ENCODE results near the gene MAP3K20.

The MAP3K20 gene

DNA sequence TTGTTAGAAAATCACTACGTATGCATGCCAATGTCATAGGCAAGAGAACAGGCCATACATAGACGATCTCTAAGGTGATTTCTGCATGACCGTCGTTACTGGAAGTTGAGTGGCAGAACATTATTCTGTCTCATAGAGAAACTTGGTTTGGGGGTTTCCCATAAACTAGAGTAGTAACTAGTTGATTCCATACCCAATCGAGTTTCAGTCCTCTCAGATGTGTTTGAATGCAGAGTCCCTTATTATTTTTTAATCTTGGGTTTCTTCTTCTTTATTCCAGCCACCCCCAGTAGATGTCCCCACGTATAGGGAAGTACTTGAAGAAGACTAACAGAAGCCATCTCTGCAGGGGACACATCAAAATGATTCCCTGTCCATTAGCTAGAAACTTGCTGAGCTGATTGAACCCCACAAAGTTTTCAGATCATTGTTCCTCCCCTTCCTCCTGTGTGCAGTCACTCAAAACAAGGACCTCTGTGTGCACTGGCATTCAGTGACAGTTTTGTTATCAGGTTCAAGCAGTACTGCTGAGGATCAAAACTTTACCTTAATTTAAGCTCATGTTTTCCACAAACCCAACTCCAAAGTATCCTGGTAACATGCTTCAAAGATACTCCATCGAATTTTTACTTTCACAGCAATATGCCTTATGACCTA, 210.6 kb downstream of the MAP3K20 start:
- peaks cover 21% of the 10 kb centered on the region for H3K9me3 Mint-ChIP-seq
- TF ChIP-seq, protein P1, sequence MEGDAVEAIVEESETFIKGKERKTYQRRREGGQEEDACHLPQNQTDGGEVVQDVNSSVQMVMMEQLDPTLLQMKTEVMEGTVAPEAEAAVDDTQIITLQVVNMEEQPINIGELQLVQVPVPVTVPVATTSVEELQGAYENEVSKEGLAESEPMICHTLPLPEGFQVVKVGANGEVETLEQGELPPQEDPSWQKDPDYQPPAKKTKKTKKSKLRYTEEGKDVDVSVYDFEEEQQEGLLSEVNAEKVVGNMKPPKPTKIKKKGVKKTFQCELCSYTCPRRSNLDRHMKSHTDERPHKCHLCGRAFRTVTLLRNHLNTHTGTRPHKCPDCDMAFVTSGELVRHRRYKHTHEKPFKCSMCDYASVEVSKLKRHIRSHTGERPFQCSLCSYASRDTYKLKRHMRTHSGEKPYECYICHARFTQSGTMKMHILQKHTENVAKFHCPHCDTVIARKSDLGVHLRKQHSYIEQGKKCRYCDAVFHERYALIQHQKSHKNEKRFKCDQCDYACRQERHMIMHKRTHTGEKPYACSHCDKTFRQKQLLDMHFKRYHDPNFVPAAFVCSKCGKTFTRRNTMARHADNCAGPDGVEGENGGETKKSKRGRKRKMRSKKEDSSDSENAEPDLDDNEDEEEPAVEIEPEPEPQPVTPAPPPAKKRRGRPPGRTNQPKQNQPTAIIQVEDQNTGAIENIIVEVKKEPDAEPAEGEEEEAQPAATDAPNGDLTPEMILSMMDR (IDR thresholded peaks at IDR 0.05) = no peak
- no peak overlapping the region for H3K27ac Mint-ChIP-seq
- H3K36me3 Mint-ChIP-seq (ENCODE audit: low read depth) = no peaks in the 10 kb centered on the region
- H3K4me1 Mint-ChIP-seq = peaks cover 10% of the 10 kb centered on the region
- no peak for DNase-seq
- no peak overlapping the region for H3K4me3 Mint-ChIP-seq
- H3K27me3 Mint-ChIP-seq (ENCODE audit: low read depth, poor library complexity) = no peaks in the 10 kb centered on the region

DNA sequence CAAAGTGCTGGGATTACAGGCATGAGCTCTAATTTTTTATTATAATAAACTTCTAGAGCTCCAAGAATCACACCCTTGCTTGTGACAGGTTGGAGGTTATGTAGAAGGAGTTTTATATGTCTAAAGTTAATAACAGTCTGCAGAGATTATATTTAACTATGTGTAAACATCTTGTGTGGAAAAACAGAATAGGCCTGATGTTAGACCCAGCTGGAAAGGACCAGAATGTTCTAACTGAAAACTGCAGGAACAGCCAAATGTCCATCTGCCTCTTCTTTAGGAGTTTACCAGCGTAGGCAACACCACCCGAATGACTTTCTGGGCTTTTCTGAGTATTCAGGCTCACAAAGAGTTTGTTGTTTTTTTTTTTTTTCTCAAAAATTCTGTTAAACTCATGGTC, 211.9 kb downstream of the MAP3K20 start:
- no peak overlapping the region for H3K4me3 Mint-ChIP-seq
- no peaks in the 10 kb centered on the region for H3K27me3 Mint-ChIP-seq (ENCODE audit: low read depth, poor library complexity)
- DNase-seq = no peak
- TF ChIP-seq, protein P1 (IDR thresholded peaks at IDR 0.05) = no peak
- H3K36me3 Mint-ChIP-seq (ENCODE audit: low read depth) = no peaks in the 10 kb centered on the region
- H3K27ac Mint-ChIP-seq = no peak overlapping the region
- peaks cover 19% of the 10 kb centered on the region for H3K9me3 Mint-ChIP-seq
- peaks cover 5% of the 10 kb centered on the region for H3K4me1 Mint-ChIP-seq

DNA sequence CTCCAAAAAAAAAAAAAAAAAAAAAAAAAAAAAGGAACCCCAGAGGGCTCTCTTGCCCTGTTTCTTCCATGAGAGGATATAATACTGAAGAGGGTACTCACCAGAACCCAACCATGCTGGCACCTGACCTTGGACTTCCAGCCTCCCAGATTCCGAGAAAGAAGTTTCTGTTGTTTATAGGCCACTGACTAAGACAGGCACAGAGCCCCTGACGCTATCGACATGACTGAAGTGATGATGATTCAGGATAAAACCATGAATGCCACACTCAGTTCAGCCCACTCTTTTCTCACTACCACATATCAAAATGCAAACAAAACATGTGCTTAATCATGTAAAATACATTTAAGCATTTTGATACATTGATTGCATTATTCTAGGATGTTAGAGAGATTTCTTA, 212.9 kb downstream of the MAP3K20 start:
- Mint-ChIP-seq H3K27ac (no peak overlapping the region), H3K36me3 (ENCODE audit: low read depth) (no peaks in the 10 kb centered on the region), H3K4me1 (peaks cover 5% of the 10 kb centered on the region), H3K27me3 (ENCODE audit: low read depth, poor library complexity) (no peaks in the 10 kb centered on the region), H3K4me3 (no peak overlapping the region), H3K9me3 (peaks cover 22% of the 10 kb centered on the region)
- no peak for DNase-seq
- TF ChIP-seq, protein P1 (IDR thresholded peaks at IDR 0.05) = no peak

DNA sequence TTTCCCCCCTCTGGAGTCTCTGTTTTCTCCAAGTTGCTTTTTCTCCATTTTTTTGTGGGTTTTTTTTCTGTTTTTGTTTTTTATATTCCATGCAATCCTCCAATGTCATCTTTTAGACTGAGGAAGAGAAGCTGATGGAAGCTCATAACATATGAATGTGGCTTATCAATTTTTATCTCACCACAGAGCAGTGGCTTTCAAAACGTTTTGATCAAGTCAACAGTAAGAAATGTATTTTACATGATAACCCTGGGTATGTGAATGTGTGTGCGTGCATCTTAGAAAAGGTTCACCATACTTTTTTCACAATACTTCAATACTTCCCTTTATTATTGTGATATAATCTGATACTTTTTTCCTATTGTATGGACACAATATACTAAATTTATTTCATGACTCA, 214.4 kb downstream of the MAP3K20 start:
- no peak overlapping the region for H3K4me3 Mint-ChIP-seq
- H3K9me3 Mint-ChIP-seq = peaks cover 25% of the 10 kb centered on the region
- no peaks in the 10 kb centered on the region for H3K27me3 Mint-ChIP-seq (ENCODE audit: low read depth, poor library complexity)
- H3K4me1 Mint-ChIP-seq = peaks cover 5% of the 10 kb centered on the region
- H3K36me3 Mint-ChIP-seq (ENCODE audit: low read depth) = no peaks in the 10 kb centered on the region
- DNase-seq = no peak
- TF ChIP-seq, protein P1 (IDR thresholded peaks at IDR 0.05) = no peak
- H3K27ac Mint-ChIP-seq = peak overlapping the region; percentile 11

DNA sequence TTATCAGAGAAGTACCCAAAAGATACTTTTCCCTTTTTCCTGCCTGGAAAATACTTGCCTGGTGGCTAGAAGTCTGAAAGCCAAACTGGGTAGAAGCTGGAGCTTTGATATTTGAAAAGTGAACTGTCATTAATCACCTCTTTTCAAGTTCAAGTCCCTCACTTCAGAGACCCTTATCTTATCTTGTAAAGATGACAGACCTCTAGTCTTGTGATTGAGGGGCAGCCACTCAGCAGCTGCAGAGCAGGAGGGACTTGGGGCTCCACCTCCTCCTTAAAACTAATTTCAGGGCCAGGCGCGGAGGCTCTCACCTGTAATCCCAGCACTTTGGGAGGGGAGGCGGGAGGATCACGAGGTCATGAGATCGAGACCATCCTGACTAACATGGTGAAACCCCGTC, 214.9 kb downstream of the MAP3K20 start:
- no peak for DNase-seq
- Mint-ChIP-seq H3K27me3 (ENCODE audit: low read depth, poor library complexity) (no peaks in the 10 kb centered on the region), H3K27ac (no peak overlapping the region), H3K9me3 (peaks cover 30% of the 10 kb centered on the region), H3K4me3 (no peak overlapping the region), H3K36me3 (ENCODE audit: low read depth) (no peaks in the 10 kb centered on the region), H3K4me1 (peaks cover 5% of the 10 kb centered on the region)
- TF ChIP-seq, protein P1 (IDR thresholded peaks at IDR 0.05) = no peak

DNA sequence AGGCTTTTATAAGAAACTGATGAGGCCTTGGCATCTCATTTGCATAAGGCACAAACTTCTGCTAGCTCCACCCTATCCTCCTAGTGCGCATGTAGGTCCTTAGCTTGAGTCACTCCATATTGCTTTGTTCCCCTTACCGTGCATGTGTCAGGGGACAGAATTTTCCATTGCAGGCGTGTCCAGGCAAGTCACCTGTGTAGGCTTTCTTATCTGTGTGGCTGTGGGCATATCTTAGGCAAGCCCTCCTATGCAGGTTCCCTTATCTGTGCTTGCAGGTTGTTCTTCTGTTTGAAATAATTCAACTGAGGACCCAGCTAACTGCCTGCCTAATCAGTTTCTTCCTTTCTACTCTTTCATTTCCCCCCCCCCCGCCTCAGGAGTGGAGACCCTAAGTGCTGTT, 215.8 kb downstream of the MAP3K20 start:
- no peak overlapping the region for H3K27ac Mint-ChIP-seq
- peaks cover 39% of the 10 kb centered on the region for H3K9me3 Mint-ChIP-seq
- no peaks in the 10 kb centered on the region for H3K27me3 Mint-ChIP-seq (ENCODE audit: low read depth, poor library complexity)
- H3K36me3 Mint-ChIP-seq (ENCODE audit: low read depth) = peaks cover 4% of the 10 kb centered on the region
- no peak overlapping the region for H3K4me3 Mint-ChIP-seq
- H3K4me1 Mint-ChIP-seq = peaks cover 4% of the 10 kb centered on the region
- TF ChIP-seq, protein P1 (IDR thresholded peaks at IDR 0.05) = no peak
- DNase-seq = no peak
